ENCODE data around the gene RFTN1.

The RFTN1 gene

GRCh38 chr3:16383864-16384263 lies 129.6 kb downstream of the RFTN1 start:
- no peak for FAIRE-seq

GRCh38 chr3:16382845-16383244 lies 130.7 kb downstream of the RFTN1 start:
- DNase-seq (ENCODE audit: insufficient read length, low spot score) (no peak), FAIRE-seq (peak; percentile 83)

More at GRCh38 chr3:16383864-16384263, 129.6 kb downstream of the RFTN1 start:
- DNase-seq (ENCODE audit: insufficient read length, low spot score) = no peak

GRCh38 chr3:16381426-16381825 lies 132.1 kb downstream of the RFTN1 start:
- FAIRE-seq = no peak
- no peak for DNase-seq (ENCODE audit: insufficient read length, low spot score)

GRCh38 chr3:16380421-16380820 lies 133.1 kb downstream of the RFTN1 start:
- DNase-seq (ENCODE audit: insufficient read length, low spot score) = no peak
- no peak for FAIRE-seq

- FAIRE-seq = peak; percentile 95
- no peak for DNase-seq (ENCODE audit: insufficient read length, low spot score)
Measured at GRCh38 chr3:16379838-16380237, 133.7 kb downstream of the RFTN1 start.

GRCh38 chr3:16378920-16379319 lies 134.6 kb downstream of the RFTN1 start:
- DNase-seq (ENCODE audit: insufficient read length, low spot score) (no peak), FAIRE-seq (peak; percentile 80)

- DNase-seq (ENCODE audit: insufficient read length, low spot score) = no peak
- FAIRE-seq = no peak
Measured at GRCh38 chr3:16378415-16378814, 135.1 kb downstream of the RFTN1 start.

GRCh38 chr3:16377847-16378302 lies 135.6 kb downstream of the RFTN1 start:
- no peak for DNase-seq (ENCODE audit: insufficient read length, low spot score)
- no peak for FAIRE-seq

- no peak for DNase-seq (ENCODE audit: insufficient read length, low spot score)
- peak; percentile 87 for FAIRE-seq
Measured at GRCh38 chr3:16377196-16377595, 136.3 kb downstream of the RFTN1 start.

- DNase-seq (ENCODE audit: insufficient read length, low spot score) = no peak
- FAIRE-seq = no peak
Measured at GRCh38 chr3:16375891-16376290, 137.6 kb downstream of the RFTN1 start.

- DNase-seq (ENCODE audit: insufficient read length, low spot score) = no peak
- no peak for FAIRE-seq
Measured at GRCh38 chr3:16374935-16375245, 138.6 kb downstream of the RFTN1 start.

- DNase-seq (ENCODE audit: insufficient read length, low spot score) (no peak), FAIRE-seq (peak; percentile 86)
Measured at GRCh38 chr3:16374047-16374934, 139.2 kb downstream of the RFTN1 start.

GRCh38 chr3:16373341-16373946 lies 140.1 kb downstream of the RFTN1 start:
- DNase-seq (ENCODE audit: insufficient read length, low spot score) (no peak), FAIRE-seq (peak; percentile 40)

GRCh38 chr3:16372362-16373292 lies 140.9 kb downstream of the RFTN1 start:
- peak; percentile 90 for FAIRE-seq
- no peak for DNase-seq (ENCODE audit: insufficient read length, low spot score)

GRCh38 chr3:16370872-16371740 lies 142.4 kb downstream of the RFTN1 start:
- DNase-seq (ENCODE audit: insufficient read length, low spot score) = no peak
- FAIRE-seq = peak; percentile 88

GRCh38 chr3:16370503-16370871 lies 143.0 kb downstream of the RFTN1 start:
- DNase-seq (ENCODE audit: insufficient read length, low spot score) = no peak
- FAIRE-seq = no peak

GRCh38 chr3:16369885-16370284 lies 143.6 kb downstream of the RFTN1 start:
- FAIRE-seq (no peak), DNase-seq (ENCODE audit: insufficient read length, low spot score) (no peak)

- FAIRE-seq = no peak
Measured at GRCh38 chr3:16369276-16369675, 144.2 kb downstream of the RFTN1 start.

GRCh38 chr3:16366581-16366980 lies 146.9 kb downstream of the RFTN1 start:
- DNase-seq (ENCODE audit: insufficient read length, low spot score) = no peak
- no peak for FAIRE-seq

More at GRCh38 chr3:16369276-16369675, 144.2 kb downstream of the RFTN1 start:
- DNase-seq (ENCODE audit: insufficient read length, low spot score) = no peak

- peak; percentile 31 for FAIRE-seq
Measured at GRCh38 chr3:16365491-16366128, 147.9 kb downstream of the RFTN1 start.

More at GRCh38 chr3:16365491-16366128, 147.9 kb downstream of the RFTN1 start:
- no peak for DNase-seq (ENCODE audit: insufficient read length, low spot score)
